HG03045 (cell line): Measurements from ENCODE around the gene CHAMP1.
A peak's percentile ranks its signal among the peaks of the same experiment; 100 is the strongest.

Experiments
- ATAC-seq: cut with Tn5 transposase; IDR thresholded peaks from one replicate; pipeline ENCODE4 v1.9.1; 2021; ENCODE audit warnings: mild to moderate bottlenecking, moderate library complexity; ENCODE audit not compliant: unreplicated experiment

The CHAMP1 gene, protein sequence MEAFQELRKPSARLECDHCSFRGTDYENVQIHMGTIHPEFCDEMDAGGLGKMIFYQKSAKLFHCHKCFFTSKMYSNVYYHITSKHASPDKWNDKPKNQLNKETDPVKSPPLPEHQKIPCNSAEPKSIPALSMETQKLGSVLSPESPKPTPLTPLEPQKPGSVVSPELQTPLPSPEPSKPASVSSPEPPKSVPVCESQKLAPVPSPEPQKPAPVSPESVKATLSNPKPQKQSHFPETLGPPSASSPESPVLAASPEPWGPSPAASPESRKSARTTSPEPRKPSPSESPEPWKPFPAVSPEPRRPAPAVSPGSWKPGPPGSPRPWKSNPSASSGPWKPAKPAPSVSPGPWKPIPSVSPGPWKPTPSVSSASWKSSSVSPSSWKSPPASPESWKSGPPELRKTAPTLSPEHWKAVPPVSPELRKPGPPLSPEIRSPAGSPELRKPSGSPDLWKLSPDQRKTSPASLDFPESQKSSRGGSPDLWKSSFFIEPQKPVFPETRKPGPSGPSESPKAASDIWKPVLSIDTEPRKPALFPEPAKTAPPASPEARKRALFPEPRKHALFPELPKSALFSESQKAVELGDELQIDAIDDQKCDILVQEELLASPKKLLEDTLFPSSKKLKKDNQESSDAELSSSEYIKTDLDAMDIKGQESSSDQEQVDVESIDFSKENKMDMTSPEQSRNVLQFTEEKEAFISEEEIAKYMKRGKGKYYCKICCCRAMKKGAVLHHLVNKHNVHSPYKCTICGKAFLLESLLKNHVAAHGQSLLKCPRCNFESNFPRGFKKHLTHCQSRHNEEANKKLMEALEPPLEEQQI

DNA sequence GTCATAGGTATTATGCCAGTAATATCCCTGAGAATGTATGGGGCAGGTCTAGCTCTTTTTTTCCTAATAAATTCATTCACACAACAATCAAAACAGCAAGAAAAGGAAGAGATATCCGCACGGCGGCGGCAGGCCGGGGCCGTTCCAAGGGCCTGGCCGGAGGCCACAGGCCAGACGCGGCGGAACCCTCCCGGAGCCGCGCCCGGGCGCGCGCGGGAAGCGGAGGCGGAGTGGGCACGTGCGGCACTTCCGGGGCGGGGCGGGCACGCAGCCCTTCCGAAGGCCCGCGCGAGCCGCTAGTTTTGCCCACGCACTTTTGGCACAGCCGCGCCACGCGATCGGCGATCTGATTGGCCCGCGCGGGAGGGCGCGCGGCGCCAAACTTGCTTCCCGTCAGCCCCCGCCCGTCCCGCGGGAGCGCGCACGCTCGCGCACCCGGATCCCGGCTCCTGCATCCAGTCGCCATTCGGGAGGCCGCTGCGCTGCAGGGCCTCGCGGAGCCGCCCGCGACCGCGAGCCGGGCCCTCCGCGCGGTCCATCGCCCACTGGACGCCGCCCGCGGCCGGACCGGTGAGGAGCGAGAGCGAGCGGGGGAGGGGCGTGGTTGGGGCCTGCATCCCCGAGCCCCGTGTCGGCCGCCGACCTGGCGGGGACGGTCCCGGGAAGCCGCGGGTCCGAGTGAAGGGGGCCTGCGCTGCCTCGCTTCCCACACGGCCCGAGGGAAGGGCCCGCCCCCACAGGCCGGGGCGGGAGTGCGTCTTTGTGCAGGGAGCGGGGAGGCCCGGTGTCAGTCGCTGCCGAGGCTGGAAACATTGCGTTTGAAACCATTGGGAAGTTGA, at the start of gene CHAMP1:
Gene CHAMP1 (plus strand): TSS at position 430 of the 839 bp plus-strand sequence. CDS start 9,340 bp downstream, outside the sequence.
- peak; percentile 88 for ATAC-seq

DNA sequence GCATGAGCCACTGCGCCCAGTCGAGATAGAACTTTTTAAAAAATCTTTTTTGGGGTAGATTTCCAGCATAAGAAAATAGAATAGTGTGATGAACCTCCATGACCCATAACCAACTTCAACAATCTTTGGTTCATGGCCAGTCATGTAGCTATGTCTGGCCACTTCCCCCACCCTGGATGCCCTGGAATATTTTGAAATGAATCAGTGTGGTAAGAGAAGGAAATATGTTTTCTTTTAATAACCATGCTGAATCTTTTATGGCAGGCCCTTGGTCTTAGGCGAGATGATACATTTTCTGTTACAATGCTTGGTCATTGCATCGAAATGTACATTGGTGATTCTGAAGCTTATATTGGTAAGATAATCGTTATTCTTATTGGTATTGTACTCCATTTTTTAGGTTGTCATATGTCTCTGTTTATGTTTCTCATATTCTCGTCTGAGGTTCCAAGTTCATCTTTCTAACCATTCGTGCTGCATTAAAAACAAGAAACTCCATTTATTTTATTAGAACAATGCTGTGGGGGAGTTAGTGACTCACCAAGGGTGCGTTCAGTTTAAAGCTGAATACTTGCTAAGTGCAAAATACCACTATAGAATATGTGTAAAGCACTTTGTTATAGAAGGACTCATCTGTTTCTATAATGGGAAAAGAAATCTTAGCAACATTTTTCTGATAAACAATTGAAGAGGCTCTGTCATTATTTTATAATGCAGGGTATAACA, 49.3 kb upstream of the CHAMP1 start:
- no peak for ATAC-seq

DNA sequence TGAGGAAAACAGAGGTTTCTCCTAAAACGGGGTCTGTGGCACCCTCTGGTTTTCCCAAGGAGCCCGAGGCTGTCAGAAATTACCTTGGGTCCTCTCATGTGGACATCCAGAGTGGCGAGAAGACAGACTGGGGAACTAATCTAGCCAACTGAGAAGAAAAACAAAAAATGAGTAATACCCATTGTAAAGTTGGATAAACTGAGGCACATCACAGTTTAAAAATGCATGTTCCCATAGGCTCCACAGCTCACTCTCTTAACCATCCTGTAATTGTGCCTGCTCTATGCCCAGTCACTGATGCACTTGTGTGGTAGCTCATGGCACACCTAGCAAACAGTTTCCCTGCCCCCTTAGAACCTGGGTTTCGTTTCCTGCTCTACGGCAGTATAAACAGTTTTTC, 48.1 kb upstream of the CHAMP1 start:
- ATAC-seq, result no peak

DNA sequence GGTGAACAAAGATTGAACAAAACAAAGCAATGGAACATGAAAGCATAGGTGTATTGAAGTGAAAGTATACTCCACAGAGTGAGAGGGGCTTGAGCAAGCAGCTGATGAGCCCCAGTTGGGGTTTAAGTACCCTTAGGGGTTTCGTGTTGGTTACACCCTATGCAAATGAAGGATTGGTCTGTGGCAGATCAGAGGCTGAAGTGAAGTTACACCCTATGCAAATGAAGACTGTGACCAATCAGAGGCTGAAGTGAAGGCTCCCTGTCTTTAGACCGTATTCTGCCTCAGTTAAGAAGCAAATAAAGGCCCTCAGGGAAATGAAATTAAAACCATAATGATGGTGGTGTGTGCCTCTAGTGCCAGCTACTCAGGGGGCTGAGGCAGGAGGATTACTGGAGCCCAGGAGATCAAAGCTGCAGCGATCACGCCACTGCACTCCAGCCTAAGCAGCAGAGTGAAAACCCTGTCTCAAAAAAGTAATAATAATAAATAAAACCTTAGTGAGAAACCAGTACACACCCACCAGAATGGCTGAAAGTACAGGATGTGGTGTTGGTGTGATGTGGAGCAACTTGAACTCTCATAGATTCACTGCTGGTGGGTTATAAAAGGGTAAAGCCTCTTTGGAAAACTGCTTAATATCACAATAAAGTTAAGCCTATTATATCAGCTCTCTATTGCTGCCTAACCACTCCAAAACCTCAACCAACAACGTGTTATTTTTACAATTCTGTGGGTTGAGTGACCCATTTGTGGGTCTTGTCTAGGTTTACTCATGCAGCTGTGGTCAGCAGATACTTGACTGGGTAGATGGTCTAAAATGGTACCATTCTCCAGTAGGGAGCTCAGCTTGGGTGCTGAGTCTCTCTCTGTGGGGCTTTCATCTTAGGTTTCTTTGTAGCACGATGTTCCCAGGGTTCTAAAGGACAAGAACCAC, 45.7 kb upstream of the CHAMP1 start:
- no peak for ATAC-seq

DNA sequence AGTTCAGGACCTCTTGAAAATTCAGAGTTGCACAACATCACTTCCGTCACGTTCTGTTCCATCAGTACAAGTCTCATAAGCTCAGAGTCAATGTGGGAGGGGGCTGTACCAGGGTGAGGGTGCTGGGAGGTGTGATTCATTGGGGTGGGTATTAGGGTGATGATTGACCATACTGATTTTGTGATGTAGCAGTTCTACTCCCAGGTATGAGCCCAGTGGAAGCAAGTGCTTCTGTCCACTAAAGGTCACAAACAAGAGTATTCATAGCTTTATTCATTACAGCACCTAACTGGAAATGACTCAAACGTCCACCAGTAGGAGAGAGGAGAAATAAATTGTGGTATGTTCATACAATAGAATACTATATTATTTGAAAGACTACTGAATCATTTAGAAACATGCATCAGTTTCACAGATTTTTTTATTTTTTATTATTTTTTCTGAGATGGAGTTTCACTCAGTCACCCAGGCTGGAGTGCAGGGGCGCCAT, 45.0 kb upstream of the CHAMP1 start:
- no peak for ATAC-seq

DNA sequence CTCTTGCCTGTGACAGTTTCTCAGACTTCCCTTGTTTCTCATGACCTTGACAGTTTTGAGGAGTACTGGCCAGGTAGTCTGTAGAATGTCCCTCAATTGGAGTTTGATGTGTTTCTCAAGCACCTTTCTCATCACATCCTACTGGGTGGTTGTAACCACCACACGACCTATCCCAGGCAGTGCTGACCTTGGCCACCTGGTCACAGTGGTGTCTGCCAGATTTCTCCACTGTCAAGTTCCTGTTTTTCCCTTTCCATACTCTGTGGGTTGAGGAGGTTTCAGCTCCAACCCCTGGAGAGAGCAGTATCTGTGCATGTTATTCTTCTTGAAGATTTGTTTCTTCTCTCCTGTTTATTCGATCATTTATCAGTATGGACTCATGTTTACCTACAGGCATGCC, 41.3 kb upstream of the CHAMP1 start:
- ATAC-seq, result no peak

DNA sequence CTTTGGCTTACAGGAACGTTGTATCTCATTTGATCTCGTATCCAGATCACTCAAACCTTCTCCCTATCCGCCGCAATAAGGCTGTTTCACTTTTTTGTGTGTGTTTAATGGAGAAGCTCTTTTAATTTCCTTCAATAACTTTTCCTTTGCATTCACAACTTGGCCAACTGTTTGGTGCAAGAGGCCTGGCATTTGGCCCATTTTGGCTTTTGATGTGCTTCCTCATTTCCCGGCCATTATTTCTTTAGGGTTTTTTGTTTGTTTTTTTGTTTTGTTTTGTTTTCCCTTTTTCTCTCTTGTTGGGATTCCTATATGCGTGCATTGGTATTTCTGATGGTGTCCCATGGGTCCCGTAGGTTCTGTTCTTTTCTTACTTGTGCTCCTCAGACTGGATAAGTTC, 39.0 kb upstream of the CHAMP1 start:
- no peak for ATAC-seq

DNA sequence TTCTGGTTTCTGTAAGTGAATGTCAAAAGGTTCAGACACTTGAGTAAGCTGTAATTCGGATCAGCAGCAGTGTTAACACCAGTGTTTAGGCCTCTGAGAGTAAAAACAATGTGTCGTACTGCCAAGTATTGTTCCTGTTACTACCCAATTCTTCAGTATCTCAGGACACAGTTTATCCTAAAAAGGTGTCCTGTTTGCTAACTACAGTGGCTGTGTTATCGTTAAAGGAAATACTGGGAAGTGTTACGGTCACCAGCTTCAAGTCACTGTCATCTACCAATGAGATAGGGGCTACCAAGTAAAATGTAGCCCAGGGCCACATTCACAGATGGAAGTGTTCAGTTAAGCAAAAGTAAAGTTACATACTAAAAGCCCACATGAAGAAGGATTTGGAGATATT, 35.2 kb upstream of the CHAMP1 start:
- ATAC-seq, result no peak

DNA sequence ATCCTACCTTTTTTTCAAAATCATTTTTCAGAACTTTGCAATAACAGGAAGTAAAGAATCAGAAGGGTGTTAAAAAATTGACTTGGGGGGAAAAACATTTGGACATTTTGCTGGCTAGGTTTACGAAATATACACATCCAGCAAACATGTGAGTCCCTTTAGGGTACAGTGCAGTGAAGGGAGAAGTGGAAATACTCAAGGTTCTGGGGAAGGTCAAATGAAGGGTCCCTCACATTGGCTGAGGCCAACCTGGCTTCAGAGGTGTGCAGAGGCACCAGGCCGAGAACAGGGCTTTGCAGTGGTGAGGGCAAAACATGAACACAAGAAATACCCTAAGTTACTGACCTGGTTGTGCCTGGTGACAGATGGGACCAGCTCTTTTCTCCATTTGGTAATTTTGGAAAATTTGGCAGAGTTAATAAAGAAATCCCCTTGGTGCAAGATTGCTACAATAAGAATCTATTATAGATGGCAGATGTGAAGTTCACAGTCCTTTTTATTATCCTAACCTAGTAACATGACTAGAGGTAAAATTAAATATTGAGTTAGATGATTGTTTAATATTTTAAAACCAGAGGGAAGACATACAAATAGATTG, 34.4 kb upstream of the CHAMP1 start:
- no peak for ATAC-seq

DNA sequence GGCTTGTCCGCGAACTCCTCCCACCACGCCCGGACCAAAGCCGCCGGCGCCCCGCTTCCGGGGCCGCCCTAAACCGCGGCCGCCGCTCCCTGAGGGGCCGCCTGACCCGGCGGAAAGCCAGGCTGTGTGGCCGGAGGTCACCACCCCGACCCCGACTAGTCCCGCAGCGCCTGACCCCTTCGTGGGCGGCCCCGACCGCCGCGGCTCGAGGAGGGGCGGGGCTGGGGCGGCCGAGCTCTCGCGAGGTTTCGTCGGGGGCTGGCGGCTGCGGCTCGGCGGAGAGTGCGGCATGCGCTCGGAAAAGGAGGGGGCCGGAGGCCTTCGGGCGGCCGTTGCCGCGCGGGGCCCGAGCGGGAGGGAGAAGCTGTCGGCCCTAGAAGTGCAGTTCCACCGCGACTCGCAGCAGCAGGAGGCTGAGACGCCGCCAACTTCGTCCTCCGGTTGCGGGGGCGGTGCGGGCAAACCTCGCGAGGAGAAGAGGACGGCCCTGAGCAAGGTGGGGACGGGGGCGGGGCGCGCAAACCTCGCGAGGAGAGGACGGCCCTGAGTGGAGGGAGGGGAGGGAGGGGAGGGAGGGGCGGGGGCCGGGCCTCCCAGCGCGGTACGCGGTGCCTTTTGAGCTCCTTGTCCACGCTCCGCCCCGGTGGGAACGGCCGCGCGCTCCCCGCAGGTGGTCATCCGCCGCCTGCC, 32.8 kb upstream of the CHAMP1 start, which contains the start of gene UPF3A:
Gene UPF3A (plus strand): TSS at position 251 of the 690 bp plus-strand sequence. CDS start 39 bp downstream, at position 290.
- ATAC-seq, result peak; percentile 75

DNA sequence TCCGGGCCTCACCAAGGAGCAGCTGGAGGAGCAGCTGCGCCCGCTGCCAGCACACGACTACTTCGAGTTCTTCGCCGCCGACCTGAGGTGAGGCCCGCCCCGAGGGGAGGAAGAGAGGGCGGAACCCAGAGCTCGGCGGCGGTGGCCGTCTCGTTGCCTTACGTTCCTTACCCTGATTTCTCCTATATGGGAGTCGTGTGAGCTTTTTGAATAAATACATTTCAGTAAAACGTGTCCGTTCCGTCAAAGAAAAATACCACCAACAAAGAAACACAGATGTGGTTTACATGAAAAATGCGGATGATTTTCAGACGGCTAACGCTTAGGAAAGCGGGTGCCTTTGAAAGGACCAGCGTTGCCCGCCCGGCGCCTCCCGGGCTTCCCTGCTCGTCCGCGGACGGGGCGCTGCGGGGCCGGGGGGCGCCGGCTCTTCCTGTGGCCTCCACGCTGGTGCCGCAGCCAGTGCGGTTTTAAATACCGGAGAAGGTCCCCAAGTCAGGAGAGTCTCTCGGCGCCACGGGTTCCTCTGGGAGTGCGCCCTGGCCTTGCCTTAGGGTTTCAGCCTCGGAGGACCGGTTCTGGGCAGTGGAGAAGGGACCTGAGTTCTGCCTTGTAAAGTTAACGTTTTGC, 32.1 kb upstream of the CHAMP1 start:
- peak; percentile 52 for ATAC-seq

DNA sequence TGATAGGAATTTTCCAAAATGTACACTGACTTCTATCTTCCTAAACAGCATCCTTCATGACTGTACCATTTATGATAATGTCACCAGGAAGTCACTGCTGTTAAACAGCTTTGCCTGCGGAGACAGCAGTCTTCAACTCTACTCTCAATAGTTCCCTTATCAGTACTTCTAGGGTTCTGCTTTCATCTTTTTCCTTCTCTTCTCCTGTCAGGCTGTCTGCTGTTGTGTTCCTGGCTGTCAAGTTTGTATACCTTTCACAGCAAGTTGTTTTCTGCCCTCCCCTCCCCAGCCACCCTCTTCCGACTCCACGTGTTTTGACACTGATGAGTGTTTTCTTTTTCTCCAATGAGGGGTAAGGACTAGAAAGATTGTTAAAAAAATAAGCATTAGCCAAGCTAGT, 30.7 kb upstream of the CHAMP1 start:
- ATAC-seq, result no peak

DNA sequence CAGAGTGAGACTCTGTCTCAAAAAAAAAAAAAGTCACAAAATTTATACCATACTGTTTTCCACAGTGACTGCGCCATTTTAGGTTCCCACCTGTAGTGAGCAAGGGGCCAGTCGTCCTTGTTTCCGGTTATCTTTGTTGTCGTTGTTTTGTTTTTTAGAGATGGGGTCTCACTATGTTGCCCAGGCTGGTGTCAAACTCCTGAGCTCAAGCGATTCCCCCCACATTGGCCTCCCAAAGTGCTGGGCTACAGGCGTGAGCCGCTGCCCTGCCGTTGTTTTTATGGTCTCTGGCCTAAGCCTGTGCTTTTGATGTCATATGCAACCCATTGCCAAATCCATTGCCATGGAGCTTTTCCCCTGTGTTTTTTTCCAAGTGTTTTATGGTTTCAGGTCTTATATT, 29.6 kb upstream of the CHAMP1 start:
- no peak for ATAC-seq

DNA sequence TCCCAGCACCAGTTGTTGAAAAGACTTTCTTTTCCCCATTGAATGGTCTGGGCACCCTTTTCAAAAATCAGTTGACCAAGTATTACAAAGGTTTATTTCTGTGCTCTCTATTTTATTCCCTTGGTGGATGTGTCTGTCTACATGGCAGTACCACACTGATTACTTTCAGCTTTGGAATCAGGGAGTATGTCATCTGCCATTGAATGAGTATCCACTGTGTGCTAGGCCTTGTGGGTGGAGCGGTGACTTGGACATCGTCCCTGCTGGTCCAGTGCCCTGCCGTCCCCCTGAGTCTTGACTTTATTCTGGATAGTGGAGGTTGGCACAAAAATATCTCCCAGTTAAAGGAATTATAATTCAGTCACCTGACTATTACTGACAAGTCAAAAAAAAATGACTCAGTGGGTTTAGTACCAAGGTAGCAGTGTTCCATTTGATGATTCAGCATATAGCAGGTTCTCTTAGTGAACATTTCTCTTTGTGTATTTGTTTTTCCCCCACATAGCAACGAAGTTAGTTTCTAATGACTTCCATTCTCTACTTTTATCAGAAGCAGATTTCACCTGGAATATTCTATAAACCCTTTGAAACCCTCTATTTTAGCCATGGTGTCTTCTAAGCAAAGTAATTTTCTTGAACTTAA, 29.0 kb upstream of the CHAMP1 start:
- ATAC-seq, result no peak

DNA sequence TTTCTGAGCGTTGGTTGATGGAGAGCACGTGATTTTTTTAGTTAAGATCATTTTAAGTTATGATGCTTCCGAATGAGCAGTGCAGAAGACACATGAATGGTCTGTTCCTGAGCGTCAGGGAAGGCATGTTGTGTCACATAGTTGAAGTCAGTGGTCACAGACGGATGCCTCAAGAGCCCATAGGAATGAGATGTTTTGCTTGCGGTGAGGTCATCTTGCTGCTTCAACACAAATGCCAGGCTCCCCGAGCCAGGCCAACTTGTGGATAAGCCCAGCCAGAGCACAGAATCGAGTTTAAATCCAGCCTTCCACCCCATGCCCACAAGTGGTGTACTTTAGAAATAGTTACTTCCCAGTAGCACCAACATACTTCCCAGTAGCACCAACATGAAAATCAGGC, 27.5 kb upstream of the CHAMP1 start:
- ATAC-seq, result no peak

DNA sequence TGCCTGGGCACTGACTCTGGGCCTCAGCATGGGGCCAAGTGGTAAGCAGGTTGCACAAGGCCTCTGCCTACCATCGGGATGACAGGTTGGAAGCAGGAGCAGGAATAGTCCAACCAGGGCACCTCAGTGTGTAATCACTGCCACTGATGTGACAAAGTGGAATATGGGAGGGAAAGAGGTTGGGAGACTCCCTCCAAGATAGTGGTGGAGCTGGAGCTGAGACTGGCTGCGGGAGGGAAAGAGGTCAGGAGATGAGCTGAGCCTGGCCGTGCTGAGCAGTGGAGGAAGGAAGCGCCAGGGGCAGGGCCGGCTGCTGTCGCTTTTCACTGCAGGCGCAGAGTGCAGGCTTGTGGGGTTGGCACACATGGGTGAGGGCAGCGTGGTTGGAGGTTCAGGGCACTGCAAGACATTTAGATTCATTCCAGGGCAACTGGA, 26.1 kb upstream of the CHAMP1 start:
- no peak for ATAC-seq

DNA sequence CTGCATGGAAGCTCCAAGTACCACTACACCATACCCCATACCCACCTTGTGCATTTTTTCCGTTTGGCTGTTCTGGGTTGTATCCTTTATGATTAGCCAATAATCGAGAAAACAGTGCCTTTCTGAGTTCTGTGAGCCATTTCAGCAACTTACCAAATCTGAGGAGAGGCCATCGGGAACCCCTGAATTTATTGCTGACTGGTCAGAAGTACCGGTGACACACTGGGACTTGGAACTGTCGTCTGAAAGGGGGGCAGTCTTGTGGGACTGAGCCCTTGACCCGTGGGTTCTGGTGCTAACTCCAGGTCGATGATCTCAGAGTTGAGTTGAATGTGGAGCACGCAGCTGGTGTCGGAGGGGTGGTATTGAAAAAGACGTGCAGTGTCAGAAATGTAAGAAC, 17.9 kb upstream of the CHAMP1 start:
- no peak for ATAC-seq
